DMS114 treated with DMSO at 0.1 percent for 48 hours (cell line): Measurements from ENCODE around the gene PYCARD.
"Not testable (repeated sequence)": the region's sequence is repeated elsewhere in the genome, so short reads cannot be mapped to it uniquely, and the experiment has no call there.

Source experiments
- DNase-seq: peaks from one replicate; lab custom pipeline; 2025; ENCODE audit not compliant: unreplicated experiment; lab: John Stamatoyannopoulos, UW

Gene PYCARD

DNA sequence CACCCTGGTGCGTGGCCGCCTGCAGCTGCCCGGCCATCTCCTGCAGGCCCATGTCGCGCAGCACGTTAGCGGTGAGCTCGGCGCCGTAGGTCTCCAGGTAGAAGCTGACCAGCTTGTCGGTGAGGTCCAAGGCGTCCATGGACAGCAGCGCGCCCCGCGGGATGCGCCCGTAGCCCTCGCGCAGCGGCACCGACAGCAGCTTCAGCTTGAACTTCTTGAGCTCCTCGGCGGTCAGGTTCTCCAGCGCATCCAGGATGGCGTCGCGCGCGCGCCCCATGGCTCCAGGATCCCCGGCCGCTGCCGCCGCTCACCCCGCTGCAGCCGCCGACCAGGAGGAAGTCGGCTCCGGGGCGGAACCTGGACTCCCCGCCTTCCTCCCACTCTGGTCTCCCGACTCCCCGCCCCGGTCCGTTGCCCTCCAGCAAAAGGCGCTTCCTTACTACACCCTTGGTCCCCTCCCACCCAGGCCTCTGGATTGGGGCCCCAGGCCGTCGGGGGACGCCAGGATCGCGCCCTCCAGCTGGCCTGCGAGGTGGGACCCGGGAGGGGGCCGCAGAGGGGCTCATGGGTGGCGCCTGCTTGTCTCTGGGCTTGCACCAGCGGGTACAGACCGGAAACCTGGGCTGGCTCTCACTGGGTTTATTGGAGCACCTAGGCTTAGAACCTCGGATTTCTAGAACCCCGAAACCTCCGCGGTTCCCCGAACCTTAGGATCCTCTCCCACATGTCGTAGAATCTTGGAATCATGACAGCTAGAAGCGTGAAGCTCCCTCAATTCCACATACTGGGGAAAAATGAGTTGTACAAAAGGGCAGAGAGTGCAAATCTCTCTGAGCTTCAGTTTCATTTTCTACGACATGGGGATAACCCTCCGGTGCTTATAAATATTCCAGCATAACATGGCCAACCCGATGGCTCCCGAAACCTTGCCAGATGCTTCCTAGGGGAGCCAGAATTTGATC is at the start of gene PYCARD:
TSS of gene PYCARD (minus strand) at position 347 of the 962 bp plus-strand sequence. CDS start at position 277, 70 bp downstream.
- DNase-seq, result no peak

DNA sequence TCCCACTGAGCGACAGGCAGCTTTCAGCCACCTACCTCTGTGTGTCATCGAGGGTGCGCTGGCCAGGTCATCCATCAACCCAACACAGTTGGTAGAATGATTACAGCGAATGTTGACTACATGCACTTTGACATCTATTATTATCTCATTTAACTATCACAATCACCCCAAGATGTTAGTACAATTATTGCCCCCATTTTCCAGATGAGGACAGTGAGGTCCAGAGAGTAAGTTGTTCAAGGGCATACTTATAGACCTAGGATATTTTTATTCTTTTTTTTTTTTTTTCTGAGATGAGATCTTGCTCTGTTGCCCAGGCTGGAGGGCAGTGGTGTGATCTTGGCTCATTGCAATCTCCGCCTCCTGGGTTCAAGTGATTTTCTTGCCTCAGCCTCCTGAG is 48.9 kb upstream of the PYCARD start:
- no peak for DNase-seq

DNA sequence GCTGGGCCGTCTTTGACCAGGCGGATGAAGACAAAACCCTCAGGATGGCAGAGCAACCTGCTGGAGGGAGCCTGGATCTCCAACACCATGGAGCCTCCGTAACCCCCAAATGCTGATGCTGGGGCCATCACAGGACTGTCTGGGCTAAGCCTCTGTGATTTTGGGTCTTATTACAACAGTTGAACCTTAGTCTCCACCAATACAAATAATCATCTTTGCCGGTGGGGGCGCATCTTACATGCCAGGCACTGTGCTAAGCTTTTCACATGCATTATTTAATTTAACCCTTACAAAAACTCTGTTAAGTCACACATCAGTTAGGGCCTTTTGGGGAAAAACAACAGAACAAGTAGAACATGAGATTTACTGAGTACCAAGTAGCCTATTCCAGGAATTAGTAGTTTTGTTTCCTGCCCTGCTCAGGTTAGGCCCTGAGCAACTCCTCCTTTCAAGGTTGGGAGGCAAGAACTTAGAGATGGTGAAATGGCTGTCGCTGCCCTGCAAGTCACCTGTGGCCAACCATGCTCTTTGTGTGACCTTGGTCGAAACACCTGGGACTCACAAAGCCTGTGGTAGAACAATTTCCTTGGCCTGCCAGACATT is 48.3 kb upstream of the PYCARD start:
- no peak for DNase-seq

DNA sequence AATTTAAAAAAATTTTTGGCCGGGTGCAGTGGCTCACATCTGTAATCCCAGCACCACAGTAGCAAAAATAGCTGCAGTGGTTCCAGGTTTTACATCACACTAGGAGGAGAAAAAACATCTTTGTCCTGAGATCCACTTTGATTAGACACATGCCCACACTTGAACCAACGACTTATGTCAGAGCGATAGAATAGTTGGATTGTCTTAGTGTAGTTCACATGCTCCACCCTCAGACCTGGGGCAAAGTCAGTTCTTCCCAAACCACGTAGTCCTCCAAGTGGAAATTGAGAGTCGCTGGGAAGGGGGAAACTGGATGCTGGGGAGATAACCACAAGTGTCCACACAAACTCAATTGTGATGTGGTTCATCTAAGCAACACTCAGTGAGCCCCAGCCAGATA is 45.8 kb upstream of the PYCARD start:
- DNase-seq, result no peak

DNA sequence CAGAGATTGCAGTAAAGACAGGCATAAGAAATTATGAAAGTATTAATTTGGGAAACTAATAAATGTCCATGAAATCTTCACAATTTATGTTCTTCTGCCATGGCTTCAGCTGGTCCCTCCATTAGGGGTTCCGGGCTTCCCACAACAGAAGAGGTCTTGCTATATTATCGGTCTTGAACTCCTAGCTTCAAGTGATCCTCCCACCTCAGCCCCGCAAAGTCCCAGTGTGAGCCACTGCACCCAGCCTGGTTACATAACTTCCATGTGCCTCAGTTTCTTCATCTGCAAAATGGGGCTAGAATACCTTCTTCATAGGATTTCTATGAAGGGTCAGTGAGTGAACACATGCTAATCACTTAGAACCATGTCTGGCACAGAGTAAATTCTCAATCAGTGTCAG is 43.7 kb upstream of the PYCARD start:
- no peak for DNase-seq

DNA sequence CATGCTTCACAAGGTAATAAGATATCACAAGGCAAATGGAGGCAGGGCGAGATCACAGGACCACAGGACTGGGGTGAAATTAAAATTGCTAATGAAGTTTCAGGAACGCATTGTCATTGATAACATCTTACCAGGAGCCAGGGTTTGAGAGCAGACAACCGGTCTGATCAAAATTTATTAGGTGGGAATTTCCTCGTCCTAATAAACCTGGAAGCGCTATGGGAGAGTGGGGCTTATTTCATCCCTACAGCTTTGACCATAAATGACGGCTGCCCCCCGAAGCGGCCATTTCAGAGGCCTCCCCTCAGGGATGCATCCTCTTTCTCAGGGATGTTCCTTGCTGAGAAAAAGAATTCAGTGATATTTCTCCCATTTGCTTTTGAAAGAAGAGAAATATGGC is 43.0 kb upstream of the PYCARD start:
- not testable (repeated sequence) for DNase-seq

DNA sequence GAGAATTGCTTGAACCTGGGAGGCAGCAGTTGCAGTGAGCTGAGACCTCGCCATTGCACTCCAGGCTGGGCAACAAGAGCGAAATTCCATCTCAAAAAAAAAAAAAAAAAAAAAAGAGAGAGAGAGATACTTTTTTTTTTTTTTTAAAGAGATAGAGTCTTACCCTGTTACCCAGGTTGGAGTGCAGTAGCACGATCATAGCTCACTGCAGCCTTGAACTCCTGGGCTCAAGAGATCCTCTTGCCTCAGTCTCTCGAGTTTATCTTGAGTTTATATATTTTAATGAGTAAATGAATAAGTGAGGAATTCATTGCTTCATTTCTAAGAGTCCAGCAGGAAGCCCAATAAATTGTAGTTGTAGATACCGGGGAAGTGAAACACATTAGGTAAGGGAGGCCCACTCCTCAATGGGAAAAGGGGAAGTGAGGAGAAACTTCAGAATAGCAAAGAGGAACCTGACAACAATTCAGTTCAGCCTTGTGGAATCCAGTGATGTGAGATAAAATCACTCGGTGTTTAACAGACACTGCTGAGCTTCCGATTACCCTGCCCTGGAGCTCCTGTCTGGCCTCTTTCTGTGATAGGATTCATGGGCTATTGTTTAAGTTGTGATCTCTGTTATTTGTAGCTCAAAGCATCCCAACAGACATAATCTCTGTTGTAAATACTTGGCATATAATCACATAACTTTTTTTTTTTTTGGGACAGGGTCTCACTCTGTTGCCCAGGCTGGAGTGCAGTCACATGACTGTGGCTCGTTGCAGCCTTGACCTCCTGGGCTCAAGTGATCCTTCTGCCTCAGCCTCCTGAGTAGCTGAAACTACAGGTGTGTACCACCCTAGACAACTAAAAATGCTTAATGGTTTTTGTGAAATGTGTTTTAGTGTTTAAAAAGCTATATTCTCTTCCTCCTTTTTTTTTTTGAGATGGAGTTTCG is 41.4 kb upstream of the PYCARD start:
- no peak for DNase-seq

DNA sequence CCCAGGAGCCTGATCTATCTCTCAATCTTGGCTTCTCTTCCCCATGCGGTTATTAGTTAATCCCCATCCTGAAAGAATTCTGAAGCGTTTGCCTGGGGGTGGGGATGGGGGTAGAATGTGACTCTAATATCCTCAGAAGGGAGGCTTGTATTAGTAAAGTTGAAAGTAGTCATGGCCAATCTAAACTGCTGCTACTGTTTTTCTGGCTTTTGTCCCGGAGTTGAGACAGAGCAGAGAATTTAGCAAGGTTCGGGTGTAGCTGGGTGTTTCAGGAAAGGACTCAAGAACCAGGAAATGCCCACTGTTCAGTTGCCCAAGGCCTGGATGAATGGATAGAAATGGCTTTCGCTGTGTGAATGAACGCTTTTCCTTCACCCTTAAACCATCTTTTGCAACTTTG is 39.6 kb upstream of the PYCARD start:
- no peak for DNase-seq

DNA sequence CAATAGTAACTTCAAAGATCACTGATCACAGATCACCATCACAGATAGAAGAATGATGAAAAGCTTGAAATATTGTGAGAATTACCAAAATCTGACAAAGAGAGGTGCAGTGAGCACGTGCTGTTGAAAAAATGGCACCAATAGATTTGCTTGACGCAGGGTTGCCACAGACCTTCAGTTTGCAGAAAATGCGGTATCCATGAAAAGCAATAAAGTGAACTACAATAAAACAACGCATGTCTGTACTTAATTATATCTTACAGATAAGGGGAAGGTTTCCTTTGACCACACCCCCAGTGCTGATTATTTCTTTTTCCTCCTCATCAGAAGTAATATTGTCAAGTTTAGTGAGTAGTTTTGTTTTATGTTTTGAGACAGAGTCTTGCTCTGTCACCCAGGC is 35.5 kb upstream of the PYCARD start:
- DNase-seq, result no peak

DNA sequence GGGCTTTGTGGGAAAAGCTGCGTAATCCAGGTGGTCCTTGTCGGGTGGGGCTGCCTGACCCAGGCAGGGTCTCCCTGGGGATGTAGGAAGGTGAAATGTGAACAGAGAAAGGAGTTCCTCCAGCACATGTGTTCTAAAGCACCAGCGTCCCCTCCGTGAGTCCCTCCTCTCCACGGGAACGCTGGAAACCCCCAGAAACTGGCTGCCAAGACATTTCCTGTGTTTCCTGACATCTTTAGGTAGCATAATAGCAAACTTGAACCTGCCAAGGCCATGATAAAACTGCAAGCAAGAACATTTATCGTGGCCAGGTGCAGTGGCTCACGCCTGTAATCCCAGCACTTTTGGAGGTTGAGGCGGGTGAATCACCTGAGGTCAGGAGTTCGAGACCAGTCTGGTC is 26.9 kb upstream of the PYCARD start:
- DNase-seq, result no peak

DNA sequence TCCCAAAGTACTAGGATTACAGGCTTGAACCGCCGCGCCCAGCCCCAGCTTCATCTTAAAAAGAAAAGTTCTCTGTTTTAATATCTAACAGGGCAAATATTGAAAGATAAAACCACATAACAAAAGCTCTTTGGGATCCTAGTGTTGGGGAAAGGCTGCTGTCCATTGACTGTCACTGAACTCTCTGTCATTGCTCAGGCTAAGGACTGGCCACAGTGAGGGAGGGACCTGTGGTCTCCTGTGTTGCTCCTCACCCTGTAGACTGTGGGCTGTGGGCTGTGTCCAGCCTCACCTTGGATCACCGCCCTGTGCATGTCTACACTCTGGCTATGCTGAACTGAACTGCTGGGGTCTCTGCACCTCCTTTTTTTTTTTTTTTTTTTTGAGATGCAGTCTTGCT is 25.6 kb upstream of the PYCARD start:
- DNase-seq, result no peak

DNA sequence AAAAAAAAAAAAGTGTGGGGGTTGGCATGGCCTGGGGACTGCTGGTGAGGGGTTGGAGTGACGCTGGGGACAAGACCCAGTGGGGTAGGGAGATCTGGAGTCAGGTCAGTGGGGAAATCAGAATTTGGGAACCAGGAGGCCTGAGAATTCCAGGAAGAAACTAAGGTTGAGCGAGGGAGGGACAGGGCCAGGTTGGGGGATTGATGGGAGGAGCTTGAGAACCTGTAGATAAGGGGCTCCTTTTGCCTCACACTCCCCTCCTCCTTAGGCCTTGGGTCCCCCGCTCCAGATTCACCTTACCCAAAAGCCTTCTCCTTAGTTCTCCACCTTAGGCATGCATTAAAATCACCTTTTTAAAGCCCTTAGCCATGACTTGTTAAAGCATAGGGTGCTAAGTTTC is 22.6 kb upstream of the PYCARD start:
- no peak for DNase-seq

DNA sequence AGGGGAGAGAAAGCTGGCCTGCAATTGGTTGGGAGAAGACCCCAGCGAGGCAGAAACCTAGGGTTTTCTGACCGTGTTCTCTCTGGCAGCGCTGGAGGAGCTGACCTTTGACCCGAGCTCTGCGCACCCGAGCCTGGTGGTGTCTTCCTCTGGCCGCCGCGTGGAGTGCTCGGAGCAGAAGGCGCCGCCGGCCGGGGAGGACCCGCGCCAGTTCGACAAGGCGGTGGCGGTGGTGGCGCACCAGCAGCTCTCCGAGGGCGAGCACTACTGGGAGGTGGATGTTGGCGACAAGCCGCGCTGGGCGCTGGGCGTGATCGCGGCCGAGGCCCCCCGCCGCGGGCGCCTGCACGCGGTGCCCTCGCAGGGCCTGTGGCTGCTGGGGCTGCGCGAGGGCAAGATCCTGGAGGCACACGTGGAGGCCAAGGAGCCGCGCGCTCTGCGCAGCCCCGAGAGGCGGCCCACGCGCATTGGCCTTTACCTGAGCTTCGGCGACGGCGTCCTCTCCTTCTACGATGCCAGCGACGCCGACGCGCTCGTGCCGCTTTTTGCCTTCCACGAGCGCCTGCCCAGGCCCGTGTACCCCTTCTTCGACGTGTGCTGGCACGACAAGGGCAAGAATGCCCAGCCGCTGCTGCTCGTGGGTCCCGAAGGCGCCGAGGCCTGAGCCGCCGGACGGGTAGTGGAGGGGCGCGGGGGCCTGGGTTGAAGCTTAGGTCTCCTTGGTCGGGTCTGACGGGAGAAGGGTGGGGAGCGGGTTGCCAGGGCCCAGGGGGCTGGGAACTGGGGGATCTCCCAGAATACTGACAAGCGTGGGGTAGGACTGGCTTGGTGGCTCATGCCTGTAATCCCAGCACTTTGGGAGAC is 21.8 kb upstream of the PYCARD start:
- no peak for DNase-seq

DNA sequence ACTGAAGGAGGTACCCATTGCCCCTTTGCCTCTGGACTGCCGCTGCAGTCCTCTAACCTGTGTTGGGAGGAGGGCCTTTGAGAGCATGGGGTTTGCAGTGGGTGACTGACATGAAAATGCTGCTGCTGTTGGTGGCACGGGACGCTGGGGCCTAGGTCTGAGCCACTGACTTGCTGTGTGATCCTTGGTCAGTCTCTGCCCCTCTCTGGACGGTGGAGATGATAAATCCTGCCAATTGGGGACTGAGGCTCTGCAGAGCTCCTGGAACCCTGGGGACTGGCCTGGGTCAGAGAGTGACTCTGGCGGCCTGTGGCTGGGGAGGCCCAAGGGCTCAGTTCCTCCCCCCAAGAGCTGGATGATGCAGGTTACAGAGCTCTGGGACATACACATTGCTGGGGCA is 20.5 kb upstream of the PYCARD start:
- DNase-seq, result no peak

DNA sequence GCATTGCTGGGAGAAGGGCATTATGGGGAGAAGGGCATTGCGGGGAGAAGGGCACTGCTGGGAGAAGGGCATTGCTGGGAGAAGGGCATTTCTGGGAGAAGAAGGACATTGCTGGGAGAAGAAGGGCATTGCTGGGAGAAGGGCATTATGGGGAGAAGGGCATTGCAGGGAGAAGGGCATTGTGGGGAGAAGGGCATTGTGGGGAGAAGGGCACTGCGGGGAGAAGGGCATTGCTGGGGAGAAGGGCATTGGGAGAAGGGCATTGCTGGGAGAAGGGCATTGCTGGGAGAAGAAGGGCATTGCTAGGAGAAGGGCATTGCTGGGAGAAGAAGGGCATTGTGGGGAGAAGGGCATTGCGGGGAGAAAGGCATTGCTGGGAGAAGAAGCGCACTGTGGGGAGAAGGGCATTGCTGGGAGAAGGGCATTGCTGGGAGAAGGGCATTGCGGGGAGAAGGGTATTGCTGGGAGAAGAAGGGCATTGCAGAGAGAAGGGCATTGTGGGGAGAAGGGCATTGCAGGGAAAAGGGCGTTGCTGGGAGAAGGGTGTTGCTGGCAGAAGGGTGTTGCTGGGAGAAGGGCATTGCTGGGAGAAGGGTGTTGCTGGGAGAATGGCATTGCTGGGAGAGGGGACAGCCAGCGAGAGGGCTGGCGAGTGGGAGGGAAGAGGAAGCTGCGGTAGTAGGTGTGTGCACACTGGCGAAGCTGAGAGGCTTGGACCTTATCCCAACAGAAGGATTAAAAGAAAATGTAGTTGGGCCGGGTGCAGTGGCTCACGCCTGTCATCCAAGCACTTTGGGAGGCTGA is 19.0 kb upstream of the PYCARD start:
- DNase-seq, result no peak

DNA sequence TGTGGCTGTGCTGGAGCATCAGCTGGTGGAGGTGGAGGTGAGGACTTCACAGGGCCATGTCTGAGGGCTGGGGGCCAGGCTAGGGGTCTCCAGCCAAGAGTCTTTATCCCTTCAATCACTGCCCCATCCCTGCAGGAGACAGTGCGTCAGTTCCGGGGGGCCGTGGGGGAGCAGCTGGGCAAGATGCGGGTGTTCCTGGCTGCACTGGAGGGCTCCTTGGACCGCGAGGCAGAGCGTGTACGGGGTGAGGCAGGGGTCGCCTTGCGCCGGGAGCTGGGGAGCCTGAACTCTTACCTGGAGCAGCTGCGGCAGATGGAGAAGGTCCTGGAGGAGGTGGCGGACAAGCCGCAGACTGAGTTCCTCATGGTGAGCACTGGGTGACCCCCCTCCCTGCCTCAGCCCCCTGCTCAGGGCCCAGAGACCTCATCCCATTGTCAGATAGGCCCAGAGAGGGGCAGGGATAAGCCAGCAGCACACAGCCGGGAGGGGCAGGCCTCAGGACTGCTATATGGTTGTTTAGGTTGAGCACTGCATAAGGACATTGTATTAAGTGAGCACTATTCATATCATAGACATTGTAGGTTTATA is 16.7 kb upstream of the PYCARD start:
- no peak for DNase-seq

DNA sequence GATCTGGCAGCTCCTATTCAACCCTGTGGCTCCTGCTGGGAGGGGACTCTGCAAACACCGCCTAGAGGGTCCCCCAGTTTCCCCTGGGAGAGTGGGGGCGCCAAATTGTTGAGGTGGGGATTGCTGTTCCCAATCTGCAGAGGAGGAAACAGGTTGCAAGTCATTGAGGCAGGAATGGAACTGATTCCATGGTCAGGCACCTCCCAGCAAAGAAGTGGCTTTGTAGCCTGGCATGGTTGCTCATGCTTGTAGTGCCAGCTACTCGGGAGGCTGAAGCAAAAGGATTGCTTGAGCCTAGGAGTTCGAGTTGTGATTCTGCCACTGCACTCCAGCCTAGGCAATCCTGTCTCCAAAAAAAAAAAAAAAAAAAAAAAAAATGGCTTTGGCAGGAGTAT is 14.6 kb upstream of the PYCARD start:
- no peak for DNase-seq

DNA sequence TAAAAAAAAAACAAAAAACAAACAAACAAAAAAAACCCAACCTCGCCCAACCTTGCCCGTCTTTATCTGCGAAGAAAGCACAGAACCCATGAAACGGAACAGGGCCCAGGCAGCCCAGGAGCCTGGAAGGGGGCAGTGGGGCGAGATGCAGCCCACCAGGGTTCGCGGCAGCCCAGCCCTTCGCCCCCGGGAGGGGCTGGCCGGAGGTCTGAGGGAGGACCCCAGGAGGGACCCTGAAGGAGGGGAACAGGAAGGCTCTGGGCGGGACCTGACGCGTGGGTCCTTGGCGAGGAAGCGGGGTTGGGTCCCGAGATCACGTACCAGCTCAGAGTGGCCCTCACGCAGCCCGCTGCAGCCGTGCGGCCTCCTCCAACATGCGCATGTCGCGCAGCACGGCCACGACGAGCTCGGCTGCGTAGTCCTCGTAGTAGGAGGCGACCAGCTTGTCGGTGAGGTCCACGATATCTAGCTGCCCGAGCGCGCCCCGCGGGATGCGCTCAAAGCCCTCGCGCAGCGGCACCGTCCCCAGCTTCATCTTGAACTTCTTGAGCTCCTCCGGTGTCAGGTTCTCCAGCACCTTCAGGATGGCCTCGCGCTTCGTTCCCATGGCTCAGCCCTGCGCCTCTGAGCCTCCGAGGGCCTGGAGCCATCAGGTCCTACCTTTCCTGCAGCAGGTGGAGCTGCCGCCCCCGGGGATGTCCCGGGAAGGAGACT is 14.0 kb upstream of the PYCARD start, which contains the start of gene PYDC1:
TSS of gene PYDC1 (minus strand) at position 714 of the 714 bp plus-strand sequence. CDS start at position 607, 107 bp downstream.
- no peak for DNase-seq
